T-helper 17 cell (primary cell): ENCODE results near the gene GPR83. TPM values are rescaled to one million over a fixed set of nuclear protein-coding genes. Genes with fewer than 3 reads are reported as not detected.

Source experiments
- ATAC-seq: fragments of 150-1000 bp; cut with Tn5 transposase; 2 replicates; pipeline ENCODE4 v1.10.0; 2021; ENCODE audit warnings: mild to moderate bottlenecking, moderate library complexity
- DNase-seq, 3 donors: peaks; one replicate each; pipeline versions ENCODE4 v3.0.0 to v3.0.0-alpha.2; 2020 to 2021
- H3K9me3 ChIP-seq: one replicate; pipeline ENCODE4 v1.7.0; 2013; ENCODE audit warnings: low read length, mild to moderate bottlenecking; ENCODE audit not compliant: control insufficient read depth, poor library complexity, severe bottlenecking
- H3K27ac Mint-ChIP-seq: one replicate; pipeline ENCODE4 v1.8.0; 2022; ENCODE audit warnings: mild to moderate bottlenecking, moderate library complexity, mixed read lengths
- H3K27me3 Mint-ChIP-seq: one replicate; pipeline ENCODE4 v1.8.0; 2022; ENCODE audit warnings: mixed read lengths
- H3K36me3 Mint-ChIP-seq: one replicate; pipeline ENCODE4 v1.8.0; 2022; ENCODE audit warnings: low read depth, mixed read lengths
- H3K4me1 Mint-ChIP-seq: one replicate; pipeline ENCODE4 v1.8.0; 2022; ENCODE audit warnings: mild to moderate bottlenecking, mixed read lengths
- H3K4me3 Mint-ChIP-seq: one replicate; pipeline ENCODE4 v1.8.0; 2022; ENCODE audit warnings: mild to moderate bottlenecking, moderate library complexity, mixed read lengths
- total RNA-seq, 4 donors: library from RNA in 2 of 4; stranded (reverse) in 2 of 4; gene quantifications; one replicate each; pipeline ENCODE4 v1.2.3 and lab custom pipeline; 2022 to 2026

Gene GPR83
- total RNA-seq, result under 1 TPM; 0.10 to 0.22 TPM
- total RNA-seq (lab: John Stamatoyannopoulos, UW), result 0 to 0.35 reads per million in 2 donors

GRCh38 chr11:94400839-94401772 is at the start of gene GPR83:
GPR83 (minus strand) TSS chr11:94401419; CDS start chr11:94401247, 172 bp downstream.
- Mint-ChIP-seq H3K36me3 (peaks cover 7% of the 10 kb centered on the region), H3K4me3 (peak within 1 kb of the TSS; percentile 0), H3K4me1 (peaks cover 6% of the 10 kb centered on the region), H3K27me3 (peaks cover 44% of the 10 kb centered on the region), H3K27ac (no peak within 1 kb of the TSS)
- DNase-seq (no peak), ATAC-seq (no peak)
- no peaks in the 10 kb centered on the region for H3K9me3 ChIP-seq

- ATAC-seq, result no peak
- H3K36me3 Mint-ChIP-seq, result peaks cover 9% of the 10 kb centered on the region
- no peak overlapping the region for H3K27ac Mint-ChIP-seq
- no peaks in the 10 kb centered on the region for H3K9me3 ChIP-seq
- DNase-seq, result no peak
- H3K4me1 Mint-ChIP-seq, result peaks cover 2% of the 10 kb centered on the region
- no peaks in the 10 kb centered on the region for H3K27me3 Mint-ChIP-seq
- no peak overlapping the region for H3K4me3 Mint-ChIP-seq
Measured at GRCh38 chr11:94450048-94450447, 48.8 kb upstream of the GPR83 start.

- no peak overlapping the region for H3K4me3 Mint-ChIP-seq
- no peak overlapping the region for H3K27ac Mint-ChIP-seq
- H3K4me1 Mint-ChIP-seq, result peaks cover 2% of the 10 kb centered on the region
- peaks cover 9% of the 10 kb centered on the region for H3K36me3 Mint-ChIP-seq
- H3K27me3 Mint-ChIP-seq, result no peaks in the 10 kb centered on the region
- no peaks in the 10 kb centered on the region for H3K9me3 ChIP-seq
- no peak for DNase-seq
- ATAC-seq, result no peak
Measured at GRCh38 chr11:94449437-94449836, 48.2 kb upstream of the GPR83 start.

- Mint-ChIP-seq H3K27me3 (no peaks in the 10 kb centered on the region), H3K4me3 (no peak overlapping the region), H3K4me1 (peaks cover 2% of the 10 kb centered on the region), H3K36me3 (peaks cover 12% of the 10 kb centered on the region), H3K27ac (no peak overlapping the region)
- H3K9me3 ChIP-seq, result no peaks in the 10 kb centered on the region
- DNase-seq, result no peak
- no peak for ATAC-seq
Measured at GRCh38 chr11:94449029-94449428, 47.8 kb upstream of the GPR83 start.

- H3K27me3 Mint-ChIP-seq, result no peaks in the 10 kb centered on the region
- ATAC-seq (no peak), DNase-seq (no peak)
- H3K9me3 ChIP-seq, result no peaks in the 10 kb centered on the region
- no peak overlapping the region for H3K27ac Mint-ChIP-seq
- peaks cover 11% of the 10 kb centered on the region for H3K36me3 Mint-ChIP-seq
- no peak overlapping the region for H3K4me3 Mint-ChIP-seq
- peaks cover 2% of the 10 kb centered on the region for H3K4me1 Mint-ChIP-seq
Measured at GRCh38 chr11:94447149-94447548, 45.9 kb upstream of the GPR83 start.

- DNase-seq, result no peak
- no peak for ATAC-seq
- Mint-ChIP-seq H3K36me3 (peaks cover 13% of the 10 kb centered on the region), H3K4me3 (no peak overlapping the region), H3K27ac (no peak overlapping the region), H3K27me3 (no peaks in the 10 kb centered on the region), H3K4me1 (peaks cover 2% of the 10 kb centered on the region)
- no peaks in the 10 kb centered on the region for H3K9me3 ChIP-seq
Measured at GRCh38 chr11:94445641-94446040, 44.4 kb upstream of the GPR83 start.

GRCh38 chr11:94433049-94433448 is 31.8 kb upstream of the GPR83 start:
- Mint-ChIP-seq H3K36me3 (peaks cover 31% of the 10 kb centered on the region), H3K4me3 (no peak overlapping the region), H3K27ac (no peak overlapping the region), H3K27me3 (no peaks in the 10 kb centered on the region), H3K4me1 (no peaks in the 10 kb centered on the region)
- H3K9me3 ChIP-seq, result no peaks in the 10 kb centered on the region
- ATAC-seq (no peak), DNase-seq (no peak)

- no peaks in the 10 kb centered on the region for H3K9me3 ChIP-seq
- H3K36me3 Mint-ChIP-seq, result peaks cover 24% of the 10 kb centered on the region
- no peak overlapping the region for H3K27ac Mint-ChIP-seq
- H3K4me3 Mint-ChIP-seq, result no peak overlapping the region
- H3K27me3 Mint-ChIP-seq, result no peaks in the 10 kb centered on the region
- no peaks in the 10 kb centered on the region for H3K4me1 Mint-ChIP-seq
- no peak for DNase-seq
- no peak for ATAC-seq
Measured at GRCh38 chr11:94424662-94425061, 23.4 kb upstream of the GPR83 start.

GRCh38 chr11:94424011-94424410 is 22.8 kb upstream of the GPR83 start:
- peak overlapping the region; percentile 32 for H3K27ac Mint-ChIP-seq
- peaks cover 19% of the 10 kb centered on the region for H3K36me3 Mint-ChIP-seq
- H3K4me3 Mint-ChIP-seq, result no peak overlapping the region
- no peaks in the 10 kb centered on the region for H3K9me3 ChIP-seq
- H3K27me3 Mint-ChIP-seq, result no peaks in the 10 kb centered on the region
- no peaks in the 10 kb centered on the region for H3K4me1 Mint-ChIP-seq
- ATAC-seq (no peak), DNase-seq (no peak)

- no peak for ATAC-seq
- H3K27ac Mint-ChIP-seq, result peak overlapping the region; percentile 32
- H3K36me3 Mint-ChIP-seq, result peaks cover 16% of the 10 kb centered on the region
- H3K4me3 Mint-ChIP-seq, result no peak overlapping the region
- H3K4me1 Mint-ChIP-seq, result no peaks in the 10 kb centered on the region
- DNase-seq, result no peak
- no peaks in the 10 kb centered on the region for H3K27me3 Mint-ChIP-seq
- H3K9me3 ChIP-seq, result no peaks in the 10 kb centered on the region
Measured at GRCh38 chr11:94423507-94423906, 22.3 kb upstream of the GPR83 start.

- Mint-ChIP-seq H3K36me3 (peaks cover 6% of the 10 kb centered on the region), H3K27ac (peak overlapping the region; percentile 29), H3K4me3 (no peak overlapping the region), H3K4me1 (no peaks in the 10 kb centered on the region), H3K27me3 (no peaks in the 10 kb centered on the region)
- H3K9me3 ChIP-seq, result no peaks in the 10 kb centered on the region
- ATAC-seq (no peak), DNase-seq (no peak)
Measured at GRCh38 chr11:94418123-94418765, 17.0 kb upstream of the GPR83 start.

GRCh38 chr11:94417386-94417987 is 16.3 kb upstream of the GPR83 start:
- Mint-ChIP-seq H3K4me3 (no peak overlapping the region), H3K36me3 (peaks cover 6% of the 10 kb centered on the region), H3K27me3 (no peaks in the 10 kb centered on the region), H3K4me1 (no peaks in the 10 kb centered on the region), H3K27ac (no peak overlapping the region)
- ATAC-seq (no peak), DNase-seq (no peak)
- H3K9me3 ChIP-seq, result no peaks in the 10 kb centered on the region

- H3K36me3 Mint-ChIP-seq, result peaks cover 10% of the 10 kb centered on the region
- H3K4me3 Mint-ChIP-seq, result no peak overlapping the region
- peaks cover 6% of the 10 kb centered on the region for H3K4me1 Mint-ChIP-seq
- H3K27ac Mint-ChIP-seq, result no peak overlapping the region
- no peak for ATAC-seq
- DNase-seq, result no peak
- H3K9me3 ChIP-seq, result no peaks in the 10 kb centered on the region
- peaks cover 9% of the 10 kb centered on the region for H3K27me3 Mint-ChIP-seq
Measured at GRCh38 chr11:94405062-94405833, 4.0 kb upstream of the GPR83 start.
